ENCODE results near the gene POP7. TPM values are rescaled to one million over a fixed set of nuclear protein-coding genes. Genes with fewer than 3 reads are reported as not detected.

The POP7 gene
- total RNA-seq, 1 experiment from 2014 or later = 96.9 TPM

DNA sequence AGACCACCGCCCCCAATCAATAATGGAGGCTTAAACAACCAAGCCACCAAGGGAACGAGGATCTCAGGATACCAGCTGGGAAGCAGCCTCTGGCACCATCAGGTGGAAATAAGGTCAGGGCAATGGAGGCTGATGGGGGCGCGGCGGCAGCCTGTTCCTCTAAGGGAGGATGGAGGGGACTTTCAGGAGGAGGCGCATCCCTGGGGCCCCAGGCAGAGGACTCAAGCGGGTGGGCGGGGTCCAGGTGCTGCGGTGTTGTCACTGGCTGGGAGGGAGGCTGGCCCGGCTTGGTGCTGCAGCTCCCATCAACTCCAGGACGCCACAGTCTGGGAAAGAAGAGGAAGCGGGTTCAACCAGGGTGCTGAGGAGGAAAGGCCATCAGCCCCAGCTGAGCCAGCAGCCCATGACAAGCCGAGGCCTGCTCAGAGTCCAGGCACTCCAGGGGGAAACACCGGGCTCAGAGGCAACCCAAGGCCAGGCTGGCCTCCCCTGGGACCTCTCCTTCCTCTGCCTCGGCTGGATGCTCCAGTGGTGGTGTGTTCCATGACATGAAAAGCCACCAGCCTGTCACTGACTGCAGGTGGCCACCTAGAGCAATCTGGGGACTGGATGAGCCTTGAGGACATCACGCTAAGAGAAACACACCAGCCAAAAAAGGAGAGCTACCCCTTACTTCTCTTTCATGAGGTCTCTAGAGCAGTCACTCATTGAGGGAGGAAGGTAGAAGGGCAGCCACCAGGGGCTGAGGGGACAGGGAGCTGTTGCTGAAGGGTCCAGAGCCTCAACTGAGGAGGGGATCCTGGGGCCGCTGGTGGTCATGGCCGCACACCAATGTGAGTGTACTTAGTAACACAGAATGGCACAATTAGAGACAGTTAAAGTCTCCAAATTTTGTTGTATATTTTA lies 16.4 kb upstream of the POP7 start:
- Histone ChIP-seq H3K27me3 (ENCODE audit: insufficient read depth, low read length) (no peaks in the 10 kb centered on the region), H4K5ac (ENCODE audit: insufficient read length, low read depth, low read length) (no peak overlapping the region), H3K79me1 (ENCODE audit: insufficient read depth, low read depth, low read length, poor library complexity, severe bottlenecking) (peaks cover 5% of the 10 kb centered on the region), H2BK12ac (ENCODE audit: insufficient read length, low read depth, low read length) (no peak overlapping the region), H3K14ac (ENCODE audit: insufficient read depth, low read length) (no peak overlapping the region), H3K9me3 (ENCODE audit: control insufficient read depth, low read depth, low read length) (no peaks in the 10 kb centered on the region), H2AFZ (ENCODE audit: low read length) (no peak overlapping the region), H3K23me2 (ENCODE audit: insufficient read length, low read depth, low read length, poor library complexity, severe bottlenecking) (peaks cover 12% of the 10 kb centered on the region), H4K8ac (replicated peaks; ENCODE audit: insufficient read length, low read depth, low read length) (no peak overlapping the region), H2BK120ac (ENCODE audit: low read depth, low read length, poor library complexity, severe bottlenecking) (no peak overlapping the region), H3K9ac (ENCODE audit: extremely low read depth, insufficient read length, low read length) (no peak overlapping the region), H2BK20ac (ENCODE audit: low read depth, low read length, poor library complexity, severe bottlenecking) (no peak overlapping the region), H3K27ac (ENCODE audit: insufficient read length, low read depth, low read length) (no peak overlapping the region), H3K4me2 (ENCODE audit: insufficient read depth, insufficient read length, low read length) (no peak overlapping the region), H2BK15ac (ENCODE audit: low read depth, low read length) (no peak overlapping the region), H3K23ac (ENCODE audit: insufficient read length, low read depth, low read length) (no peak overlapping the region), H3T11ph (ENCODE audit: low read length) (no peak overlapping the region), H4K20me1 (ENCODE audit: control insufficient read depth, insufficient read depth, insufficient read length) (no peaks in the 10 kb centered on the region), H2AK5ac (ENCODE audit: insufficient read length, low read length) (no peak overlapping the region), H4K91ac (ENCODE audit: insufficient read length, low read depth, low read length) (no peak overlapping the region), H3K4me1 (ENCODE audit: insufficient read depth, low read length) (0 out of 2 replicates have a peak, but pooled peaks cover 5% of the 10 kb centered on the region), H3K79me2 (ENCODE audit: insufficient read depth, low read length) (peaks cover 30% of the 10 kb centered on the region; the same call in 1 of the 2 replicates), H3K18ac (ENCODE audit: insufficient read length, low read depth, low read length) (no peak overlapping the region), H2BK5ac (ENCODE audit: insufficient read length, low read length) (no peak overlapping the region), H3K56ac (ENCODE audit: insufficient read length, low read depth, low read length) (no peak overlapping the region), H3K4ac (ENCODE audit: low read depth, low read length) (no peak overlapping the region)
- WGBS (ENCODE audit: extremely low coverage, insufficient read length, low lambda C conversion rate) = no CpG with 5 or more reads among the region's 18 CpGs
- peaks cover 22 to 30% of the 10 kb centered on the region in 2 experiments for H3K4me1 Mint-ChIP-seq
- H3K36me3 Mint-ChIP-seq (ENCODE audit: insufficient read depth in 1 of 3, low read depth in 3 of 3) = peaks cover 33 to 60% (median 57%) of the 10 kb centered on the region in 3 experiments
- TF ChIP-seq, protein P1, sequence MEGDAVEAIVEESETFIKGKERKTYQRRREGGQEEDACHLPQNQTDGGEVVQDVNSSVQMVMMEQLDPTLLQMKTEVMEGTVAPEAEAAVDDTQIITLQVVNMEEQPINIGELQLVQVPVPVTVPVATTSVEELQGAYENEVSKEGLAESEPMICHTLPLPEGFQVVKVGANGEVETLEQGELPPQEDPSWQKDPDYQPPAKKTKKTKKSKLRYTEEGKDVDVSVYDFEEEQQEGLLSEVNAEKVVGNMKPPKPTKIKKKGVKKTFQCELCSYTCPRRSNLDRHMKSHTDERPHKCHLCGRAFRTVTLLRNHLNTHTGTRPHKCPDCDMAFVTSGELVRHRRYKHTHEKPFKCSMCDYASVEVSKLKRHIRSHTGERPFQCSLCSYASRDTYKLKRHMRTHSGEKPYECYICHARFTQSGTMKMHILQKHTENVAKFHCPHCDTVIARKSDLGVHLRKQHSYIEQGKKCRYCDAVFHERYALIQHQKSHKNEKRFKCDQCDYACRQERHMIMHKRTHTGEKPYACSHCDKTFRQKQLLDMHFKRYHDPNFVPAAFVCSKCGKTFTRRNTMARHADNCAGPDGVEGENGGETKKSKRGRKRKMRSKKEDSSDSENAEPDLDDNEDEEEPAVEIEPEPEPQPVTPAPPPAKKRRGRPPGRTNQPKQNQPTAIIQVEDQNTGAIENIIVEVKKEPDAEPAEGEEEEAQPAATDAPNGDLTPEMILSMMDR (conservative IDR thresholded peaks at IDR 0.05) = no peak; the same call in 2 of the 3 replicates
- H3K9me3 Mint-ChIP-seq = no peaks in the 10 kb centered on the region
- H3K27me3 Mint-ChIP-seq (ENCODE audit: low read depth) = peaks cover 2% of the 10 kb centered on the region; the same call in 1 of the 2 replicates
- peak overlapping the region; percentile 44 to 93 (median 75); a peak in 5 of 7 replicates for H3K27ac Mint-ChIP-seq
- DNase-seq = peak; percentile 41
- H3K4me3 Mint-ChIP-seq = no peak overlapping the region
